Cardiac muscle cell (in vitro differentiated cells and primary cell): ENCODE measurements around the gene TCP11L1. TPM values are rescaled to one million over a fixed set of nuclear protein-coding genes. Genes with fewer than 3 reads are reported as not detected.
"Not testable (repeated sequence)": the region's sequence is repeated elsewhere in the genome, so short reads cannot be mapped to it uniquely, and the experiment has no call there.

Source experiments
- DNase-seq, 2 donors: peaks; one replicate each; pipeline versions ENCODE4 v3.0.0 to v3.0.0-alpha.2; 2010 to 2017; ENCODE audit warnings: low read depth in 1 of 2, low spot score in 1 of 2
- H3K27ac ChIP-seq: fragments of 200-600 bp; sonication (generic); 2 replicates; pipeline ENCODE4 v1.5.1; 2016
- H3K27me3 ChIP-seq: fragments of 200-600 bp; sonication (generic); 2 replicates; pipeline ENCODE4 v1.6.0; 2016; ENCODE audit warnings: control low read depth
- H3K36me3 ChIP-seq: fragments of 200-600 bp; sonication (generic); 2 replicates; pipeline ENCODE4 v1.5.1; 2016; ENCODE audit warnings: control low read depth
- H3K4me1 ChIP-seq: fragments of 200-600 bp; sonication (generic); 2 replicates; pipeline ENCODE4 v1.8.1; 2017; ENCODE audit warnings: low read depth, mild to moderate bottlenecking, mixed run types
- H3K4me3 ChIP-seq: fragments of 200-600 bp; sonication (generic); 2 replicates; pipeline ENCODE4 v1.5.1; 2016; ENCODE audit warnings: mild to moderate bottlenecking
- H3K9me3 ChIP-seq: fragments of 200-600 bp; sonication (generic); 2 replicates; pipeline ENCODE4 v1.5.1; 2017; ENCODE audit warnings: low read depth, mild to moderate bottlenecking, control low read depth
- CTCF ChIP-seq: IDR thresholded peaks from 2 replicates; pipeline ENCODE4 v1.5.1; 2012; ENCODE audit warnings: low read depth, mild to moderate bottlenecking, low read length
- polyA plus RNA-seq: library from polyadenylated mRNA; unstranded; fragments of >200 nt; fragmentation: Nextera tagmentation; extraction: Ambion mirVana; gene quantifications from 2 replicates; pipeline ENCODE4 v1.2.1, GENCODE V29; 2016
- total RNA-seq: library from RNA; depleted of rRNA; stranded (reverse); fragments of >200 nt; gene quantifications from 2 replicates; pipeline ENCODE4 v1.2.3, GENCODE V29; 2016

The TCP11L1 gene
- total and polyA plus RNA-seq, 2 experiments from 2014 or later: 7.4 to 29.5 TPM

- H3K36me3 ChIP-seq: peaks cover 45% of the 10 kb centered on the region
- no peak overlapping the region for H3K4me3 ChIP-seq
- H3K4me1 ChIP-seq: no peaks in the 10 kb centered on the region
- H3K9me3 ChIP-seq: no peaks in the 10 kb centered on the region
- no peak for TF ChIP-seq CTCF
- no peak for DNase-seq
- H3K27me3 ChIP-seq: no peaks in the 10 kb centered on the region
- no peak overlapping the region for H3K27ac ChIP-seq
Measured at GRCh38 chr11:33094157-33094556, 54.8 kb downstream of the TCP11L1 start.

GRCh38 chr11:33103836-33104235, 64.5 kb downstream of the TCP11L1 start:
- Histone ChIP-seq H3K36me3 (peaks cover 32% of the 10 kb centered on the region), H3K4me1 (no peaks in the 10 kb centered on the region), H3K4me3 (no peak overlapping the region), H3K27me3 (no peaks in the 10 kb centered on the region), H3K27ac (no peak overlapping the region), H3K9me3 (no peaks in the 10 kb centered on the region)
- TF ChIP-seq CTCF: no peak
- DNase-seq: no peak

GRCh38 chr11:33109294-33109895, 70.0 kb downstream of the TCP11L1 start:
- H3K9me3 ChIP-seq: no peaks in the 10 kb centered on the region
- H3K36me3 ChIP-seq: peaks cover 9% of the 10 kb centered on the region
- TF ChIP-seq CTCF: no peak
- DNase-seq: no peak
- no peak overlapping the region for H3K27ac ChIP-seq
- no peak overlapping the region for H3K4me3 ChIP-seq
- no peaks in the 10 kb centered on the region for H3K27me3 ChIP-seq
- peaks cover 13% of the 10 kb centered on the region for H3K4me1 ChIP-seq

GRCh38 chr11:33110083-33110482, 70.7 kb downstream of the TCP11L1 start:
- TF ChIP-seq CTCF: no peak
- H3K27ac ChIP-seq: no peak overlapping the region
- peaks cover 3% of the 10 kb centered on the region for H3K36me3 ChIP-seq
- no peak overlapping the region for H3K4me3 ChIP-seq
- no peaks in the 10 kb centered on the region for H3K9me3 ChIP-seq
- peak in 1 of 2 donors; percentile 7 for DNase-seq
- peaks cover 13% of the 10 kb centered on the region for H3K4me1 ChIP-seq
- no peaks in the 10 kb centered on the region for H3K27me3 ChIP-seq

- no peaks in the 10 kb centered on the region for H3K27me3 ChIP-seq
- no peak overlapping the region for H3K27ac ChIP-seq
- no peak overlapping the region for H3K4me3 ChIP-seq
- no peaks in the 10 kb centered on the region for H3K9me3 ChIP-seq
- H3K4me1 ChIP-seq: no peaks in the 10 kb centered on the region
- TF ChIP-seq CTCF: no peak
- no peak for DNase-seq
- H3K36me3 ChIP-seq: no peaks in the 10 kb centered on the region
Measured at GRCh38 chr11:33116535-33116934, 77.2 kb downstream of the TCP11L1 start.

GRCh38 chr11:33122696-33123095, 83.3 kb downstream of the TCP11L1 start:
- not testable (repeated sequence) for H3K9me3 ChIP-seq, H3K36me3 ChIP-seq, H3K4me1 ChIP-seq, DNase-seq, H3K4me3 ChIP-seq, H3K27ac ChIP-seq, H3K27me3 ChIP-seq

Other genes starting within 250 kb of the TCP11L1 start
- gene CCDC73, start 244.9 kb upstream of the TCP11L1 start, total RNA-seq: not detected in 2 replicates
- gene CCDC73, start 244.9 kb upstream of the TCP11L1 start, polyA plus RNA-seq: 0.76 TPM in 1 of 2 replicates, not detected in the other
- not detected in 2 replicates for gene PRRG4, start 209.6 kb upstream of the TCP11L1 start, total RNA-seq
- not detected in 2 replicates for gene PRRG4, start 209.6 kb upstream of the TCP11L1 start, polyA plus RNA-seq
- gene QSER1, start 146.8 kb upstream of the TCP11L1 start, total RNA-seq: 15.9 and 32.1 TPM in 2 replicates
- gene QSER1, start 146.8 kb upstream of the TCP11L1 start, polyA plus RNA-seq: 4.5 and 9.3 TPM in 2 replicates
- gene DEPDC7, start 23.7 kb upstream of the TCP11L1 start, total RNA-seq: 2.6 and 3.8 TPM in 2 replicates
- gene DEPDC7, start 23.7 kb upstream of the TCP11L1 start, polyA plus RNA-seq: 1.6 and 2.8 TPM in 2 replicates
- 23.0 and 25.8 TPM in 2 replicates for gene CSTF3, start 121.9 kb downstream of the TCP11L1 start, total RNA-seq
- gene CSTF3, start 121.9 kb downstream of the TCP11L1 start, polyA plus RNA-seq: 74.4 and 75.5 TPM in 2 replicates
- 134 and 179 TPM in 2 replicates for gene HIPK3, start 217.8 kb downstream of the TCP11L1 start, total RNA-seq
- 56.6 and 106 TPM in 2 replicates for gene HIPK3, start 217.8 kb downstream of the TCP11L1 start, polyA plus RNA-seq